GM18951 (cell line): ENCODE results near the gene FRMD4A.

Experiments
- POLR2A ChIP-seq: IDR thresholded peaks from 4 replicates; pipeline ENCODE4 v1.6.1; 2011; ENCODE audit warnings: mild to moderate bottlenecking; ENCODE audit not compliant: insufficient read length, insufficient read depth; ENCODE audit errors: extremely low read depth
- in situ Hi-C: fragments of 300-500 bp; cut with MboI; formaldehyde crosslinking; loops from one replicate; pipeline ENCODE4 v1.12.0; 2022; ENCODE audit warnings: low sequenced_read_pairs, mixed read lengths, inconsistent platforms; ENCODE audit not compliant: unreplicated experiment

FRMD4A gene

GRCh38 chr10:14328881-14329672 is 1.6 kb downstream of the FRMD4A start:
- no peak for TF ChIP-seq POLR2A
- in situ Hi-C loops: no loop called here

GRCh38 chr10:14327527-14327926 is 3.2 kb downstream of the FRMD4A start:
- no peak for TF ChIP-seq POLR2A
- in situ Hi-C loops: no loop called here

- in situ Hi-C loops: no loop called here
These were observed 4.1 kb downstream of the FRMD4A start for GRCh38 chr10:14326581-14326980.

GRCh38 chr10:14325325-14325955 is 5.3 kb downstream of the FRMD4A start:
- in situ Hi-C loops: no loop called here
- TF ChIP-seq POLR2A: no peak

More at GRCh38 chr10:14326581-14326980, 4.1 kb downstream of the FRMD4A start:
- no peak for TF ChIP-seq POLR2A

GRCh38 chr10:14322526-14323188 is 8.1 kb downstream of the FRMD4A start:
- TF ChIP-seq POLR2A: no peak
- in situ Hi-C loops: no loop called here

- in situ Hi-C loops: no loop called here
- no peak for TF ChIP-seq POLR2A
These were observed 12.7 kb downstream of the FRMD4A start for GRCh38 chr10:14318007-14318406.

- no peak for TF ChIP-seq POLR2A
These were observed 18.7 kb downstream of the FRMD4A start for GRCh38 chr10:14312014-14312413.

GRCh38 chr10:14311206-14311957 is 19.3 kb downstream of the FRMD4A start:
- in situ Hi-C loops: no loop called here
- TF ChIP-seq POLR2A: no peak

More at GRCh38 chr10:14312014-14312413, 18.7 kb downstream of the FRMD4A start:
- in situ Hi-C loops: no loop called here

GRCh38 chr10:14309593-14309992 is 21.1 kb downstream of the FRMD4A start:
- in situ Hi-C loops: no loop called here
- TF ChIP-seq POLR2A: no peak

- in situ Hi-C loops: no loop called here
- no peak for TF ChIP-seq POLR2A
These were observed 24.5 kb downstream of the FRMD4A start for GRCh38 chr10:14306190-14306589.

GRCh38 chr10:14304046-14304445 is 26.7 kb downstream of the FRMD4A start:
- in situ Hi-C loops: no loop called here
- TF ChIP-seq POLR2A: no peak

- no peak for TF ChIP-seq POLR2A
- in situ Hi-C loops: no loop called here
These were observed 28.7 kb downstream of the FRMD4A start for GRCh38 chr10:14302035-14302434.

GRCh38 chr10:14299556-14299955 is 31.2 kb downstream of the FRMD4A start:
- no peak for TF ChIP-seq POLR2A
- in situ Hi-C loops: no loop called here
